ENCODE data around the gene RNF112.
"Not testable (repeated sequence)": the region's sequence is repeated elsewhere in the genome, so short reads cannot be mapped to it uniquely, and the experiment has no call there.

RNF112 gene

DNA sequence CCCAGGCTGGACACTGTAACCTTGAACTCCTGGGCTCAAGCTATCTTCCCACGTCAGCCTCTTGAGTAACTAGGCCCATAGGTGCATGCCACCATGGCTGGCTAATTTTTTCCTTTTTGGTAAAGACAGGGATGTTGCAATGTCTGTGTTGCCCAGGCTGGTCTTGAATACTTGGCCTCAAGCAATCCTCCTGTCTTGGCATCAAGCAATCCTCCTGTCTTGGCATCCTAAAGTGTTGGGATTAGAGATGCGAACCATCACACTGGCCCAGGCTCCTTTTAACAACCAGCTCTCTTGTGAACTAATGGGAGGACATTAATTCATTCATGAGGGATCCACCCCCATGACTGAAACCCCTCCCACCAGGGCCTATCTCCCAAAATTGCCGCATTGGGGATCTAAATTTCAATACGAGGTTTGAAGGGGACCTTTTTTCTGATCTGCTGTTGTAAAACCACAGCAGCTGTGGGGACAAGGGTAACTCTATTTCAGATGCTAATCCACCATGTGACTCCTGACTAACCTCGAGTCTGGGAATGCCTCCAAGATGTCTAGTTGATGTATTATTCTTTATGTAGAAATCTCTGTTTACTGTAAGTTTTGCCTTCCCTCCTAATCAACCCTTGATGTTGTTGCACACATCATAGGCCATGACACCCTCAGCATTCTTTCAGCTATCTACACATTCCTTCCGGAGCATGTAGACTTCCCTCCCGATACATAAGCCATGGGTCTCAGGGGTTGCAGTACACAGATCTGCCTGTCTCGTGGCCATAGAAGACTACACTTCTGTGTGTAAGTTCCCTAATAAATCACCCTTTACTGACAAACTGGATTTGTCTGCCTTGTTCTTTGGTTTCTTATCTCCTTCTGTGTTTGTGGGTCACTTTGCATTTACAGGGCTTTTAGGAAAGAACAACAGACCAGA is 37.6 kb downstream of the RNF112 start:
- DNase-seq (ENCODE audit: low spot score), result no peak

DNA sequence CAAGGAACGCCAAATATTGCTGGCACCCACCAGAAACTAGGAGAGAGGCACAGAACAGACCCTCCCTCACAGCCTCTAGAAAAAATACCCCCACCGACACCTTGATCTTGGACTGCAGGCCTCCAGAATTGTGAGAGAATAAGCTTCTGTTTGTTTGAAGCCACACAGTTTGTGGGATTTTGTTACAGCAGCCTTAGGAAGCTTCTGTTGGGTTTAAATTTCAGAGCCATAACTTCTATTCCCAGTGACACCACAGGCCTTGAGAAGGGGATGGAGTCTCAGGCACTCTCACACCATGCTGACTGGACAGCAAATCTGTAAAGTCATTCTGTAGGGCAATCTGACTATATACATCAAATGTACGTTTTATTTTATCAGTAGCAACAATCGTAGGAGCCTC is 38.6 kb downstream of the RNF112 start:
- DNase-seq (ENCODE audit: low spot score), result no peak

DNA sequence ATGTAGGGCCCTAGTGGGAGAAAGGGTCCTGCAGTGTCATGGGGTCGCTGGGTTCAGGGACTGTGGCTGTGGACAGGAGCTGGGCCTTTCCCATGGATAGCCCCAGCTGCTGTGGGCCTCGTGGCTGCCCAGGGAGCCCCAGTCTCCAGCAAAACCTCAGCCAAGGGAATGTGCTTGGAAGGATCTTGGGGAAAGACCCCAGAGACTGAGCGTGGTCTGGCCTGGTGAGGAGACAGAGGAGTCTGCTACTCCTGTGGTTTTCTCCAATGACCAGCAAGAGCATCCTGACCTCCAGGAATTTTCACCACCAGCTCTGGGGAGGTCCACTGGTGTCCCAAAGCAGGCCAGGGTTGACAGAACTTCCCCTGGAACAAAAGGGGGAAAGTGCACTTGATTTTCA is 42.3 kb downstream of the RNF112 start:
- no peak for DNase-seq (ENCODE audit: low spot score)

DNA sequence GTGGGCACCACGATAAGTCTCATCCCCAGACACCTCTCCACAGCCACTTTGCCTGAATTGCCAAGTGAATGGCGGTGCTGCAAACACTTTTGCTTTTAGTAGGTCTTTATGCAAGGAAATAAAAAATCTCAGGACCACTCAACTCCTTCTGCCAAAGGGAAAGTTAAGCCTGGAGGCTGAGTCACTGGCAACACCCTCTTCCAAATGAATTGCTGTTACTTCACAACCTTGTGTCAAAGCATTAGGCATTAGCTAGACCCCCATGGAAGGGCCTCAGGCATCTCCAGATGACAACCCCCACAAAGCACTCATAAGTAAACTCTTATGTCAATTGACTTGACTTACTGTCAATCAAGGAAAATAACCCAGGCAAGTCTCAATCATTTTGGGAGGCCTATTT is 43.0 kb downstream of the RNF112 start:
- no peak for DNase-seq (ENCODE audit: low spot score)

DNA sequence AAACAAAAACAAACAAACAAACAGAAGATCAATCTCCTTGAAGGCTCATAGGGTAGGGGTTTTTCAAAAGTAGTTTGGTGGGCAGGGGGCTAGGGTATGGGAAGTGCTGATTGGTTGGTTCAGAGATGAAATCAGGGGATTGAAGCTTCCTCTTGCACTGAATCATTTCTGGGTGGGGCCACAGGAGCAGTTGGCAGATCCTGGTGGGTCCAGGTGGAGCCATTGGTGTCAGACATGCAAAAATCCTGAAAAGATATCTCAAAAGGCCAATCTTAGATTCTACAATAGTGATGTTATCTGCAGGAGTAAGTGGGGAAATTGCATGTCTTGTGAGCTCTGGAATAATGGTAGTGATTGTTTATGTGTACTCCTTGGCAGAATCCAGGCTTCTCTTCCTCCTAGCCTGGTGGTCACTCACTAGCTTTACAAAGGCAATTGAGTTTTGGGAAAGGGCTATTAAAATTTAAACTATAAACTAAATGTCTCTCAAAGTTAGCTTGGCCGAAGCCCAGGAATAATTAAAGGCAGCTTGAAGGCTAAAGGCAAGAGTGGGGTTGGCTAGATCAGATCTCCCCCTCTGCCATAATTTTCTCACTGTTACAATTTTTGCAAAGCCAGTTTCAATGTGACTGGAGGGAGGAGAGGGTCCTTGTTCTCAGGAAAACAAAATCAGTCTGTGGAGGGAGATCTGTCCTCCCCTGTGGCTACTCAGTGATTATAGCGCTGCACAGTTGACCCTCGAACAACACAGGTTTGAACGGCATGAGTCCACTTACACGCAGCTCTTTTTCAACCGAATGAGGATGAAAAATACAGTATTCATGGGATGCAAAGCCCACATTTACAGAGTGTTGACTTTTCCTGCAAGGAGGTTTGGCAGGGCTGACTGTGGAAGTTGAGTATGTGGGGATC is 45.2 kb downstream of the RNF112 start:
- no peak for DNase-seq (ENCODE audit: low spot score)

DNA sequence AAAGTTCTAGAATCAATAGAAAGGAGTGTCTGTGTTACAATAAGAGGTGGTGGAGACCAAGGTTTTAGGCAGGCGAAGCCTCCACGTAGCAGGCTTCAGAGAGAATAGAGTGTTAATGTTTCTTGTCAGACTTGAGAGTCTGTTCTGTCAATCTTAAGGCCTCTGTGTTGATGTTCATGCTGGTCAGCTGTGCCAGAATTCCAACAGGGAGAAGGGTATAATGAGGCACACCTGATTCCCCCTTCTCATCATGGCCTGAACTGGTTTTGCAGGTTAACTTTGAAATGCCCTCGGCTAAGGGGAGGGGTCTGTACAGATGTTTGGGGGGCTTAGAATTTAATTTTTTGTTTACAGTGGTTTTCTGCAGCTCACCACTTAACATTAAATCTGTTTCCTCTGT is 46.0 kb downstream of the RNF112 start:
- DNase-seq (ENCODE audit: low spot score), result no peak

DNA sequence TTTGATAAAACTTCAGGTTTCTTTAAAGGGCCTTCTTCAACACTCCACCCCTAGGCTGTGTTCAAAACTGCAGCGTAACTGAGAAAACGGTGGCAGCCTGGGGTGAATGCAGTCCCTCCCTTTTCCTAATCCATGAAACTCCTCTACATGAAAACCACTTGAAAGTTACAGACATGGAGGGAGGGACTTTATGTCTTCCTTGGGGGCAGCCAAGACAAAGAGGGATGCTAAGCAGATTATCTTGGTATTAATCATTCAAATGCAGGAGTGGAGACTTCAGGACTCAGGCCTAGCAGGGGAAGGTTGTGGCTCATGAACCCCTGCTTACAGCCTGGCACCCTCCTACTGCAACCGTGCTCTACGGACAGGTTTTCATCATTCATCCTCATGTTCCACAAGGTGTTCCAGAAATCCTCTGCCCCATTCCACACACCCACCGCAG is 46.8 kb downstream of the RNF112 start:
- no peak for DNase-seq (ENCODE audit: low spot score)

DNA sequence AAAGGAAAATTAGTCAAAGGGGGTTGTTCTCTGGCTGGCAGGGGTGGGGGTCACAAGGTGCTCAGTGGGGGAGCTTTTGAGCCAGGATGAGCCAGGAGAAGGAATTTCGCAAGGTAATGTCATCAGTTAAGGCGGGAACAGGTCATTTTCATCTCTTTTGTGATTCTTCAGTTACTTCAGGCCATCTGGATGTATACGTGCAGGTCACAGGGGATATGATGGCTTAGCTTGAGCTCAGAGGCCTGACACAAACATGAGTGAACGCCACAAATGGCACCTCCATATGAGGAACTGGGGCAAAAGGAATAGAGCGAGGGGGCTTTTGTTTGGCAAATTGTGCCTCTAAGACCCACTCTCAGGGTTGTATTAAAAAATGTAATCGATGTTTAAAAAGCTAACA is 47.4 kb downstream of the RNF112 start:
- DNase-seq (ENCODE audit: low spot score), result not testable (repeated sequence)

DNA sequence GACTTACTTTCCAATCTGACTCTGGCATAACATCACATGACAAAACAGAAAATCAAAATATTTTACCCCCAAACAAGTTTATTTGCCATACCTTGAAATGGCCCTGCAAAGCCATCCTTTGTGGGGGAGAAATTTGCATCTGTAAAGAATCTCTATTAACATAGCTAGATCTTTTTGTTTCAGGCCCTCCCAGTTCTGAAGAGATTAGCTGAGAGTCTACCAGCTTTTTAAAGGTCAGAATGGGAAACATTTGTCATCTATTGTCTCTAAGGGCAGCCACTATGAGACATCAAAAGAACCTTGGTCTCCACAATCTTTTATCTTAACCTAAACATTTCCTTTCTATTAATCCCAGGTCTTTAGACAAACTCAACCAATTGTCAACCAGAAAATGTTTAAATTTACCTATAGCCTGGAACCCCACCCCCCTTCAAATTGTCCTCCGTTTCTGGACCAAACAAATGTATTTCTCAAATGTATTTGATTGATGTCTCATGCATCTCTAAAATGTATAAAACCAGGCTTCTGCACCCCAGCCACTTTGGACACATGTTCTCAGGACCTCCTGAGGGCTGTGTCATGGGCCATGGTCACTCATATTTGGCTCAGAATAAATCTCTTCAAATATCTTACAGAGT is 48.1 kb downstream of the RNF112 start:
- DNase-seq (ENCODE audit: low spot score), result not testable (repeated sequence)

DNA sequence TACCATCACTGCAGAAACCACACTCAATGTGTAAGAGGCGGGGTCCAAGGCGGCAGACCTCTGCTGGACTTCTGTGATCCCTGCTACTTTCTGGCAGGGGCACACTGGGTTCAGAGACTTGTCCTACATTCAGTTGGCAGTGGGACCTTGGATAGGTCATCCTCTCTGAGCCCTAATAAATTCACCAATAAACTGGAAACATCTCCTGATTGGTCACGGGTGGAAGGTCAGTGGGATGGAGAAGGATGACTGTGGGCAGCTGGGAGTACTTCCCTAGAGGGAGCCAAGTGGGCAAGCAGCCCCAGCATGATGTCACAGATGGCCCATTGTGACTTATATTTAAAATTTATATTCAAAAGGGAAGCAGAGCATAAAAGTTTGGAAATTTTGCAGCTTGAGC is 49.7 kb downstream of the RNF112 start:
- DNase-seq (ENCODE audit: low spot score), result no peak

DNA sequence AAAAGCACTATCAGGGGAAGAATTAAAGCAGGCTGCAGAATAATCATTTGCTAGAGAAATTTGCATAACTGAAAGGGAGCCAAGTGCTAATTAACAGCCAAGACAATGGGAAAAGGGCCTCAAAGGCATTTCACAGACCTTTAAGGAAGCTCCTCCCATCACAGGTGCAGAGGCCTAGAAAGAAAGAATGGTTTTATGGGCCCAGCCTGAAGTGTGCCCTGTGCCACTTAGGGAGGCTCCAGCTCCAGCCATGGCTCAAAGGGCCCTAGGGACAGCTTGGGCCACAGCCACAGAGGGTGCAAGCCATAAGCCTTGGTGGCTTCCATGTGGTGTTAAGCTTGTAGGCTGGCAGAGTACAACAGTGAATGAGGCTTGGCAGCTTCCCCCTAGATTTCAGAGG is 50.1 kb downstream of the RNF112 start:
- DNase-seq (ENCODE audit: low spot score), result no peak

DNA sequence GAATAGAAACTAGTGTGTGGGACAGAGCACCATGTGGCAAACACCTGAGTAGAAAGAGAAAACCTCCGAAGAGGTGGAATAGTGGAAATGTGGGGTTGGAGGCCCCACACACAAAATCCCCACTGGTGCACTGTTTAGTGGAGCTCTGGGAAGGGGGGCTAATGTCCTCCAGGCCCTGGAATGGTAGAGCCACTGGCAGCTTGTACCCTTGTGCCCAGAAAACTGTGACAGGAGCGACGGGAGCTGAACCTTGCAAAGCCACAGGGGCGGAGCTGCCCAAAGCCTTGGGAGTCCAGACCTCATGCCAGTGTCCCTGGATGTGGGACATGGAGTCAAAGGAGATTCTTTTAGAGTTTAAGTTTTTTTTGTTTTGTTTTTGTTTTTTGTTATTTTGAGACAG is 50.6 kb downstream of the RNF112 start:
- no peak for DNase-seq (ENCODE audit: low spot score)

DNA sequence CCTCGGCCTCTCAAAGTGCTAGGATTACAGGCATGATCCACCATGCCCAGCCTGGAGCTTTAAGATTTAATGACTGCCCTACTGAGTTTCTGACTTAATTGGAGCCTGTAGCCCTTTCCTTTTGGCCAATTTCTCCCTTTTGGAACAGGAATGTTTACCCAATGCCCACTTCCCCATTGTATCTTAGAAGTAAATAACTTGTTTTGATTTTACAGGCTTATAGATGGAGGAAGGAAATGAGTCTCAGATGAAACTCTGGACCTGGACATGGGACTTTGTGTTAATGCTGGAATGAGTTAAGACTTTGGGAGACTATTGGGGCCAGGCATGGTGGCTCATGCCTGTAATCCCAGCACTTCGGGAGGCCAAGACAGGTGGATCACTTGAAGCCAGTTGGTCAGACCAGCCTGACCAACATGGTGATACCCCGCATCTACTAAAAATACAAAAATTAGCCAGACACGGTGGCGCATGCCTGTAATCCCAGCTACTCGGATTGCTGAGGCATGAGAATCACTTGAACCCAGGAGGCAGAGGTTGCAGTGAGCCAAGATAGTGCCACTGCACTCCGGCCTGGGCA is 51.5 kb downstream of the RNF112 start:
- not testable (repeated sequence) for DNase-seq (ENCODE audit: low spot score)

DNA sequence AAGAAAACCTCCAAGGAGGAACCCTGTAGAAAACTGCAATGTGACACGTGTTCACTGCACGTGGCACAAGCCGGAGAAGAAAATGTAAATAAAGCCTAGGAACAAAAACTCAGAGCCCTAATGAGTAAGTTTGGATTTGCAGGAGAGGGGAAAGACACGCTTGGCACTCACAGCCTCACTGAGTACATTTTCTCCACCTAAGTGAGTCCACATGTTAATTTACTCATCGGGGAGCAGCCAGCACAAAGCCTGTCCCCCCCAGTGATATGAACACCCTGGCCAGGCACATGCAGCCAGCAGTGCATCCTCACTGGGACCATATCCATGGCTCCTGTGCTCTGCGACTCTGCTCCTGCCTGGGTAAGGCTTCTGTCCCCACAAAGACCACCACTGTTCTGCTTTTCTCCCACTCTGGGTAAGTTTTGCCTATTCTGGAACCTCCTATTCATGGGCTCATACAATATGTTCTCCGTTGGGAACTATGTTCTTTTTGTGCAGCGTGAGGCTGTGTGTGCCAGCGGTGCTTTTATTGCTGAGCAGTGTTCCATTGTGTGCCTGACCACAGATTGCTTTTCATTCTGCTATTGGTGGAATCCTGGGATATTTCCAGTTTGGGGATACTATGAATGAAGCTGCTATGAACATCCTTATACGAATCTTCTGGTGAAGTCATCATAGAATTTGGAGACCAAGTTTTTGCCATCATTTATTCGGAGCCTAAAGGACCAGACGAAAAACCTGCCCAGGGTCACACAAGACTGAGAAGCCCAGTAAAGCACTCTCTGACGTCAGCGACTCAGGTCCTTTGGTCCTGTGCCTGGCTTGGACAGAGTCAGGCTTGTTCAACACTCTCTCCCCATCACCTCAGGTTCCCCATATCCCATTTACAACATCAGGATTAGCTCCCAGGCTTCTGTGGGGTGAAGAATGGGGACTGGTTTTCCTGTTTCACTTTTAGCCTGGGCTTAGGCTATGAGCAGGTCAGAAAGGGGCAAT is 53.3 kb downstream of the RNF112 start:
- no peak for DNase-seq (ENCODE audit: low spot score)

Data from hematopoietic multipotent progenitor cell treated with erythropoietin and hydrocortisone succinate and interleukin-3 and kit ligand, for 15 days (in vitro differentiated cells).